ENCODE data around the gene SRPK2.

- TF ChIP-seq POLR2AphosphoS5 (IDR thresholded peaks at IDR 0.05; ENCODE audit: insufficient read depth in 1 of 2, low read depth in 1 of 2): no peak
- no peak for TF ChIP-seq CTCF (IDR thresholded peaks at IDR 0.05)
- no peak for TF ChIP-seq POLR2A (IDR thresholded peaks at IDR 0.05)
Observed at GRCh38 chr7:105131033-105131656, 257.6 kb downstream of the SRPK2 start.
